SK-N-SH treated with all-trans-retinoic acid at 6 μM for 48 hours (cell line): ENCODE results near the gene PMM1.
A peak's percentile ranks its signal among the peaks of the same experiment; 100 is the strongest.
"Not testable (repeated sequence)": the region's sequence is repeated elsewhere in the genome, so short reads cannot be mapped to it uniquely, and the experiment has no call there.

ENCODE experiments used
- ATAC-seq: fragments of 200-7000 bp; cut with Tn5 transposase; 3 replicates; pipeline ENCODE4 v1.9.1; 2020; ENCODE audit warnings: mild to moderate bottlenecking, moderate library complexity
- ARNTL ChIP-seq: fragments of 450-650 bp; formaldehyde crosslinking; IDR thresholded peaks from 2 replicates; pipeline ENCODE4 v1.5.0; 2020; ENCODE audit warnings: low read depth, mild to moderate bottlenecking, moderate library complexity, borderline replicate concordance
- CSDC2 ChIP-seq: fragments of 250-450 bp; sonication (Bioruptor Pico); IDR thresholded peaks from 2 replicates; pipeline ENCODE4 v1.5.0; 2020; ENCODE audit warnings: mild to moderate bottlenecking, moderate library complexity
- GLIS3 ChIP-seq: fragments of 250-450 bp; sonication (Bioruptor Pico); IDR thresholded peaks from 2 replicates; pipeline ENCODE4 v1.5.0; 2020; ENCODE audit warnings: mild to moderate bottlenecking, moderate library complexity
- ISL1 ChIP-seq: fragments of 250-450 bp; sonication (Bioruptor Pico); IDR thresholded peaks from 2 replicates; pipeline ENCODE4 v2.1.2; 2022; ENCODE audit warnings: mild to moderate bottlenecking, moderate library complexity
- OSR1 ChIP-seq: fragments of 250-450 bp; sonication (Bioruptor Pico); IDR thresholded peaks from 2 replicates; pipeline ENCODE4 v1.8.0; 2022; ENCODE audit warnings: moderate library complexity, mild to moderate bottlenecking, inconsistent platforms
- RARB ChIP-seq: fragments of 250-450 bp; sonication (Bioruptor Pico); IDR thresholded peaks from 2 replicates; pipeline ENCODE4 v1.8.0; 2021; ENCODE audit warnings: mild to moderate bottlenecking, moderate library complexity
- SNAI2 ChIP-seq: fragments of 250-450 bp; sonication (Bioruptor Pico); IDR thresholded peaks from 2 replicates; pipeline ENCODE4 v1.5.0; 2020; ENCODE audit warnings: mild to moderate bottlenecking, moderate library complexity
- TCF4 ChIP-seq: fragments of 250-450 bp; sonication (Bioruptor Pico); IDR thresholded peaks from 2 replicates; pipeline ENCODE4 v1.8.0; 2021; ENCODE audit warnings: mild to moderate bottlenecking, moderate library complexity, borderline replicate concordance
- TOX ChIP-seq: fragments of 250-450 bp; sonication (Bioruptor Pico); IDR thresholded peaks from 2 replicates; pipeline ENCODE4 v1.8.0; 2021; ENCODE audit warnings: mild to moderate bottlenecking, moderate library complexity, borderline replicate concordance
- ZC3H10 ChIP-seq: fragments of 250-450 bp; sonication (Bioruptor Pico); IDR thresholded peaks from 2 replicates; pipeline ENCODE4 v1.5.1; 2021; ENCODE audit warnings: mild to moderate bottlenecking, moderate library complexity
- ZFP3 ChIP-seq: fragments of 250-450 bp; sonication (Bioruptor Pico); IDR thresholded peaks from 2 replicates; pipeline ENCODE4 v1.5.0; 2020; ENCODE audit warnings: mild to moderate bottlenecking, moderate library complexity
- ZFP30 ChIP-seq: fragments of 450-650 bp; formaldehyde crosslinking; IDR thresholded peaks from 2 replicates; pipeline ENCODE4 v1.5.0; 2022; ENCODE audit warnings: mild to moderate bottlenecking, moderate library complexity
- ZNF70 ChIP-seq: fragments of 450-650 bp; formaldehyde crosslinking; IDR thresholded peaks from 2 replicates; pipeline ENCODE4 v1.5.0; 2020; ENCODE audit warnings: mild to moderate bottlenecking, moderate library complexity
- ZNF8 ChIP-seq: fragments of 450-650 bp; formaldehyde crosslinking; IDR thresholded peaks from 2 replicates; pipeline ENCODE4 v1.5.0; 2020; ENCODE audit warnings: mild to moderate bottlenecking, moderate library complexity
- TF ChIP-seq, protein P1 (sequence below): fragments of 250-450 bp; sonication (Bioruptor Pico); IDR thresholded peaks from 2 replicates; pipeline ENCODE4 v1.8.0; 2021; ENCODE audit warnings: low read depth, mild to moderate bottlenecking, moderate library complexity, borderline replicate concordance
- TF ChIP-seq, protein P2 (sequence below): fragments of 250-450 bp; sonication (Bioruptor Pico); IDR thresholded peaks from 2 replicates; pipeline ENCODE4 v1.5.0; 2020; ENCODE audit warnings: mild to moderate bottlenecking, moderate library complexity
- TF ChIP-seq, protein P3 (sequence below): fragments of 250-450 bp; sonication (Bioruptor Pico); IDR thresholded peaks from 2 replicates; pipeline ENCODE4 v1.5.1; 2021; ENCODE audit warnings: mild to moderate bottlenecking, moderate library complexity
- TF ChIP-seq, protein P4 (sequence below): fragments of 250-450 bp; sonication (Bioruptor Pico); IDR thresholded peaks from 2 replicates; pipeline ENCODE4 v1.8.0; 2020; ENCODE audit warnings: mild to moderate bottlenecking, moderate library complexity, borderline replicate concordance

PMM1 gene

DNA sequence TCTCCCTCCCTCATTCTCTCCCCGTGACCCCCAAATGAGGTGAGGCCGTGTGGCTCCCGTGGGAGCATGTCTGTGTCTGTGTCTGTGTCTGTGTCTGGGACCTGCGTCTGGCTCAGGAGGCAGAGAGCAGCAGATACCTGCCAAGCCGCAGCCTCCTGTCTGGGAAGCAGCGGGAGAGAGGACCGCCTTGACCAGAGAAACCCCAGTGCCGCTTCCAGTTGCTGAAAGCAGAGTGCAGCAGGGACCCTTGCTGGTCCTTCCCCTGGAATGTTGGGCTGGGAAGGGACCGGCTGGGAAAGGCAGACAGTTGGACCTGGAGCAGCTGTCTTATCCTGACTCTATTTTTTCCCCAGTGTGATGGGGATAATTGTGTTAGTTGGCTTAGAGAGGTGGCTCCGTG lies 28.3 kb downstream of the PMM1 start:
- TF ChIP-seq, protein P1, sequence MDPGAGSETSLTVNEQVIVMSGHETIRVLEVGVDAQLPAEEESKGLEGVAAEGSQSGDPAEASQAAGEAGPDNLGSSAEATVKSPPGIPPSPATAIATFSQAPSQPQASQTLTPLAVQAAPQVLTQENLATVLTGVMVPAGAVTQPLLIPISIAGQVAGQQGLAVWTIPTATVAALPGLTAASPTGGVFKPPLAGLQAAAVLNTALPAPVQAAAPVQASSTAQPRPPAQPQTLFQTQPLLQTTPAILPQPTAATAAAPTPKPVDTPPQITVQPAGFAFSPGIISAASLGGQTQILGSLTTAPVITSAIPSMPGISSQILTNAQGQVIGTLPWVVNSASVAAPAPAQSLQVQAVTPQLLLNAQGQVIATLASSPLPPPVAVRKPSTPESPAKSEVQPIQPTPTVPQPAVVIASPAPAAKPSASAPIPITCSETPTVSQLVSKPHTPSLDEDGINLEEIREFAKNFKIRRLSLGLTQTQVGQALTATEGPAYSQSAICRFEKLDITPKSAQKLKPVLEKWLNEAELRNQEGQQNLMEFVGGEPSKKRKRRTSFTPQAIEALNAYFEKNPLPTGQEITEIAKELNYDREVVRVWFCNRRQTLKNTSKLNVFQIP (CRISPR knock-in tag) = no peak
- ATAC-seq = peak; percentile 4; the same call in 2 of the 3 replicates

DNA sequence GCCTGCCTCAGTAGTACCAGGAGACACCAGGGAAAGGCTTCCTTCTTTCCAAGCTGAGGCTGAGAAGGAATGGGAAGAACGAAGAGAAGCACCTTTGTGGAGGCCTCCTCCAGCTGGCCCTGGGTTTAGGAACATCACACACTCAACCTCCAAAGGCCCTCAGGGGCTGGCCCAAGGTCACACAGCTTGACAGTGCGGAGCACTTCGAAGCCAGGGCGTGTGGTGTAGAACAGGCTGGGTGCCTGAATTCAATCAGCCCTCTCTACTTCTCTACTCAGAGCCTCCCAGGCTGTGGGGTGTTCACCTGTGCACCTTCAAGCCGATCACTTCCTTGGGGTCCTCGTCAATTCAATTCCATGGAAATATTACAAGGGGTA lies 29.6 kb downstream of the PMM1 start:
- TF ChIP-seq, protein P2, sequence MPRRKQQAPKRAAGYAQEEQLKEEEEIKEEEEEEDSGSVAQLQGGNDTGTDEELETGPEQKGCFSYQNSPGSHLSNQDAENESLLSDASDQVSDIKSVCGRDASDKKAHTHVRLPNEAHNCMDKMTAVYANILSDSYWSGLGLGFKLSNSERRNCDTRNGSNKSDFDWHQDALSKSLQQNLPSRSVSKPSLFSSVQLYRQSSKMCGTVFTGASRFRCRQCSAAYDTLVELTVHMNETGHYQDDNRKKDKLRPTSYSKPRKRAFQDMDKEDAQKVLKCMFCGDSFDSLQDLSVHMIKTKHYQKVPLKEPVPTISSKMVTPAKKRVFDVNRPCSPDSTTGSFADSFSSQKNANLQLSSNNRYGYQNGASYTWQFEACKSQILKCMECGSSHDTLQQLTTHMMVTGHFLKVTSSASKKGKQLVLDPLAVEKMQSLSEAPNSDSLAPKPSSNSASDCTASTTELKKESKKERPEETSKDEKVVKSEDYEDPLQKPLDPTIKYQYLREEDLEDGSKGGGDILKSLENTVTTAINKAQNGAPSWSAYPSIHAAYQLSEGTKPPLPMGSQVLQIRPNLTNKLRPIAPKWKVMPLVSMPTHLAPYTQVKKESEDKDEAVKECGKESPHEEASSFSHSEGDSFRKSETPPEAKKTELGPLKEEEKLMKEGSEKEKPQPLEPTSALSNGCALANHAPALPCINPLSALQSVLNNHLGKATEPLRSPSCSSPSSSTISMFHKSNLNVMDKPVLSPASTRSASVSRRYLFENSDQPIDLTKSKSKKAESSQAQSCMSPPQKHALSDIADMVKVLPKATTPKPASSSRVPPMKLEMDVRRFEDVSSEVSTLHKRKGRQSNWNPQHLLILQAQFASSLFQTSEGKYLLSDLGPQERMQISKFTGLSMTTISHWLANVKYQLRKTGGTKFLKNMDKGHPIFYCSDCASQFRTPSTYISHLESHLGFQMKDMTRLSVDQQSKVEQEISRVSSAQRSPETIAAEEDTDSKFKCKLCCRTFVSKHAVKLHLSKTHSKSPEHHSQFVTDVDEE (CRISPR knock-in tag) = no peak
- TF ChIP-seq CSDC2 (CRISPR knock-in tag) = no peak
- no peak for TF ChIP-seq OSR1 (CRISPR knock-in tag)
- no peak for TF ChIP-seq ISL1 (CRISPR knock-in tag)
- no peak for TF ChIP-seq RARB (CRISPR knock-in tag)
- no peak for TF ChIP-seq ZNF70 (CRISPR knock-in tag)
- no peak for TF ChIP-seq ZFP30
- TF ChIP-seq TOX (CRISPR knock-in tag) = no peak
- no peak for TF ChIP-seq TCF4 (CRISPR knock-in tag)
- ATAC-seq = no peak

DNA sequence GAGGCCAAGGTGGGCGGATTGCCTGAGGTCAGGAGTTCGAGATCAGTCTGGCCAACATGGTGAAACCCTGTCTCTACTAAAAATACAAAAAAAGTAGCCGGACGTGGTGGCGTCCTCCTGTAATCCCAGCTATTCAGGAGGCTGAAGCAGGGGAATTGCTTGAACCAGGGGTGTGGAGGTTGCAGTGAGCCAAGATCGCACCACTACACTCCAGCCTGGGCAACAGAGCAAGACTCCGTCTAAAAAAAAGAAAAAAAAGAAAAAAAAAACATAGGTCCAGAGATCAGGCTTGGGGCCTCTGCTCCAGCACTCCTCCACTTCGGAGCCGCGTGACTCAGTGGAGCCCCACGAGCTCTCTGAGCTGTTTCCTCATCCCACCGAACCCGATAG lies 31.4 kb downstream of the PMM1 start:
- not testable (repeated sequence) for ATAC-seq

DNA sequence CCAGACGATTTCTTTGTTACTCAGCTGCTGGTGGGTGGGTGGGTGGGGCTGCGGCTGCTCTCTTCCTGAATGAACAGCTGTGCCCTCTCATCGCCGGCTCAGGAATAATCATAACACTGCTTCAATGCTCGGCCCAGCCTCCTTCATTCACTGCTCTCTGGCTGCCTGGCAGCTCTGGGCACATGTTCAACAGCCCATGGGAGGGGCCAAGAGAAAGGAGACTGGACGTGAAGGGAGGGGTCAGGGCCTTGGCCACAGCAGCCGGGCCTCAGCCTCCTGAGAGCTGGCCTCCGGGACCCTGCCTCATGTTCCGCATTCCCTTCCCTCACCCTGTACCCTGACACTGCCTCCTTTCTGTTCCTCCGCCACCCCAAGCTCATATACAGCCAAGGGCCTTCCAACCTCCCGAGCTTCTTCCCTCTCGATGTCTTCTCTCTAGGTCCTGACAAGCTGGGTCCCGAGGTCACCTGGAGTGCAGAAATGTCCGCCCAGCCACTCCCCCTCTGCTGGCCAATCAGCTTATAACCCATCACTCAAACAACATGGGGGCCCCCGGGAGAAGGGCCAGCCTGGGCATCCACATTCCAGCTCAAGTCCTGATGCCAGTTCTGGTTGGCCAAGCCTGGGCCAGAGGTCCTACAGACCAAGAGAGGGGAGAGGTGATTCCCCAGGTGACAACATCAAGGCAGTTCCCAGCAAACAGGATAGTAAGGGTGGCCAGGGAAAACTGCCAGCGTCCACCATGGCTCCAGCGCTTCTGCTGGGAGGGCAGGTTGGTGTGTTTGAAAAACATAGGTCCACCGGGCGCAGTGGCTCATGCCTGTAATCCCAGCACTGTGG lies 32.0 kb downstream of the PMM1 start:
- ATAC-seq = peak; percentile 52; the same call in 2 of the 3 replicates
- TF ChIP-seq ZC3H10 (CRISPR knock-in tag) (no peak), GLIS3 (CRISPR knock-in tag) (no peak), TOX (CRISPR knock-in tag) (no peak), ZNF8 (CRISPR knock-in tag) (no peak), ZFP3 (CRISPR knock-in tag) (no peak), ARNTL (no peak), ISL1 (CRISPR knock-in tag) (no peak), CSDC2 (CRISPR knock-in tag) (no peak), ZFP30 (no peak), OSR1 (CRISPR knock-in tag) (no peak), SNAI2 (CRISPR knock-in tag) (no peak)
- TF ChIP-seq, protein P3, sequence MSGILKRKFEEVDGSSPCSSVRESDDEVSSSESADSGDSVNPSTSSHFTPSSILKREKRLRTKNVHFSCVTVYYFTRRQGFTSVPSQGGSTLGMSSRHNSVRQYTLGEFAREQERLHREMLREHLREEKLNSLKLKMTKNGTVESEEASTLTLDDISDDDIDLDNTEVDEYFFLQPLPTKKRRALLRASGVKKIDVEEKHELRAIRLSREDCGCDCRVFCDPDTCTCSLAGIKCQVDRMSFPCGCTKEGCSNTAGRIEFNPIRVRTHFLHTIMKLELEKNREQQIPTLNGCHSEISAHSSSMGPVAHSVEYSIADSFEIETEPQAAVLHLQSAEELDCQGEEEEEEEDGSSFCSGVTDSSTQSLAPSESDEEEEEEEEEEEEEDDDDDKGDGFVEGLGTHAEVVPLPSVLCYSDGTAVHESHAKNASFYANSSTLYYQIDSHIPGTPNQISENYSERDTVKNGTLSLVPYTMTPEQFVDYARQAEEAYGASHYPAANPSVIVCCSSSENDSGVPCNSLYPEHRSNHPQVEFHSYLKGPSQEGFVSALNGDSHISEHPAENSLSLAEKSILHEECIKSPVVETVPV (CRISPR knock-in tag) = no peak
- TF ChIP-seq, protein P4, sequence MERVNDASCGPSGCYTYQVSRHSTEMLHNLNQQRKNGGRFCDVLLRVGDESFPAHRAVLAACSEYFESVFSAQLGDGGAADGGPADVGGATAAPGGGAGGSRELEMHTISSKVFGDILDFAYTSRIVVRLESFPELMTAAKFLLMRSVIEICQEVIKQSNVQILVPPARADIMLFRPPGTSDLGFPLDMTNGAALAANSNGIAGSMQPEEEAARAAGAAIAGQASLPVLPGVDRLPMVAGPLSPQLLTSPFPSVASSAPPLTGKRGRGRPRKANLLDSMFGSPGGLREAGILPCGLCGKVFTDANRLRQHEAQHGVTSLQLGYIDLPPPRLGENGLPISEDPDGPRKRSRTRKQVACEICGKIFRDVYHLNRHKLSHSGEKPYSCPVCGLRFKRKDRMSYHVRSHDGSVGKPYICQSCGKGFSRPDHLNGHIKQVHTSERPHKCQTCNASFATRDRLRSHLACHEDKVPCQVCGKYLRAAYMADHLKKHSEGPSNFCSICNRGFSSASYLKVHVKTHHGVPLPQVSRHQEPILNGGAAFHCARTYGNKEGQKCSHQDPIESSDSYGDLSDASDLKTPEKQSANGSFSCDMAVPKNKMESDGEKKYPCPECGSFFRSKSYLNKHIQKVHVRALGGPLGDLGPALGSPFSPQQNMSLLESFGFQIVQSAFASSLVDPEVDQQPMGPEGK (CRISPR knock-in tag) = no peak
- TF ChIP-seq, protein P2 (CRISPR knock-in tag) = no peak
